ENCODE measurements around the gene MEIS1.

The MEIS1 gene

DNA sequence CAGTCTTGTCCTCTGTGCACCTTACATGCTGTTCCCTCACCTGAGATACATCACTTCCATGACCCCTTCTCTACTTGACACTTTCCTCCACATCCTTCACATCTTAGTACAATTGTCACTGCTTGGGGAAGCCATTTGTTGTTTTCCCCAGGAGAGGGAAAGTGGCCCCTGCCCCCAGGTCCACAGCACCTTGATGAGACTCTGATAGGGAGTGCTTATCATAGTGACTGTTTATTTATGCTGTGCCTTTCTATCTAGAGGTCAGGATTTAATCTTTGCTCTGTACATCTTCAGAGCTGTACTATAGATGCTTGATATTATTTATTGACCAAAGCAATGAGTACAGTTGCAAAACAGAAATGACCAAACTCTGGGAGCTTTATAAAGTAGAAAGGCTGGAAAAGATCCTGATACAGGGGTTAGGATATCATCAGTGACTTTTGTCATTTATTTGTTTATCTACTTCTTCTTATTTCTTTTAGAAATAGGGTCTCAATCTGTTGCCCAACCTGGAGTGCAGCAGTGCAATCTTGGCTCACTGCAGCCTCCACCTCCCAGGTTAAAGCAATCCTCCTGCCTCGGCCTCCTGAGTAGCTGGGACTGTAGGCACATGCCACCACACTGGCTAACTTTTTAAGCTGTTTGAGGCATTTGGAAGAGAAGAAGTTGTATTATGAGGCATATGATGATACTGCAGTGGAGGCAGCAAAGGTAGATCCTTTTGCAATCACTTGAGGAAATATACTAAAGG is 94.2 kb downstream of the MEIS1 start:
- TF ChIP-seq ZNF274 (IDR thresholded peaks at IDR 0.05; ENCODE audit: low read depth, low read length): no peak
- no peak overlapping the region for H3K4me3 ChIP-seq (ENCODE audit: low read length)

DNA sequence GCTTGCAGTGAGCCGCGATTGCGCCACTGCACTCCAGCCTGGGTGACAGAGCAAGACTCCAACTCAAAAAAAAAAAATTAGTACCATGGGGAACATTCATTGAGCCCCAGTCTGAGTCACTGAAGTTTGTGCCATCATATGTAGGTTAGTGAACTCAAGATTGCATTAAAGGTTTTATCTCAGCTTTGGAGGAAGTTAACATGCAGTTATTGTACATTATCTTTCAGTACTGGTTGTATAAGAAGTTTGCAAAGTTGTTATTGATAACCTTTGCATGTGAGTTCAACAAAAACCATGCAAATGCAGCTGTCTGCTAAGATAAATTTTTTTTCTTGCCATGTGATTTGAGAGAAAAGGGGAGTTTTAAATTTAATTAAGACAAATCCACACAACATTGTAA is 95.7 kb downstream of the MEIS1 start:
- no peak for TF ChIP-seq ZNF274 (IDR thresholded peaks at IDR 0.05; ENCODE audit: low read depth, low read length)
- H3K4me3 ChIP-seq (ENCODE audit: low read length): no peak overlapping the region

DNA sequence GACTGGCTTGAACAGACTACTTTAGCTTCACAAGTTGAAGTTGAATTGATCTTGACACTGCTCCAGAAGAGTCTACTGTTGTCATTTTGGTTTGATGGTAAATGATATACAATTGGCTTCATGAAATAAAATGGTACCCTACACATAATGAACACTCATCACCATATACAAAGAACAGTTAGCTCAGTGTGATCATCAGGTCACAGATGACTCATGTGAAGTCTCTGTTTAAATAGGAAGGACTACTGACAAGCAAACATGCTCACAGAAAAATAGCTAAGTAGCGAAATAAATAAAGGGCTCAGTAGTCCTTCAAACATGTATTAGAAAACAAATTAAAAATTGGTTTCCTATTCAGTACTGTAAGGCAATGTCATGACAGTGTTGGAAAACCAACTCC is 96.2 kb downstream of the MEIS1 start:
- TF ChIP-seq ZNF274 (IDR thresholded peaks at IDR 0.05; ENCODE audit: low read depth, low read length): no peak
- no peak overlapping the region for H3K4me3 ChIP-seq (ENCODE audit: low read length)

DNA sequence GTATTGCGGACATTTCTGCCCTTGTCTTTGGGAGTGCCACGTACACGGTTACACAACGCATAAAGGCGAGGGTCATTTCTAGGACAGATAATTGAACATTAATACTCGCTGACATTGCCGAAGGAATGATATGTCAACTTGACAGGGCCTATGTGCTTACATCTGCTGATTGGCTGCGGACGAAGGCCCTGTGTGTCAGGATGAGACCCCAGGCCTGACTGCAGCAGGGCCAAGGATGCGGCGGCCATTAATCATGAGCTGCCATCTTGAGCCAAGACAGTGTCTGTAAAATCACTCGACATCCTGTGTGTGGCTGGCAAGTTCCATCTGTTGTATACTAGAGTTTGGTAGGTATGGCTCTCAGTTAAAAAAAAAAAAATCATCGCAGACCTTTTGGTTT is 96.6 kb downstream of the MEIS1 start:
- H3K4me3 ChIP-seq (ENCODE audit: low read length): no peak overlapping the region
- TF ChIP-seq ZNF274 (IDR thresholded peaks at IDR 0.05; ENCODE audit: low read depth, low read length): no peak

DNA sequence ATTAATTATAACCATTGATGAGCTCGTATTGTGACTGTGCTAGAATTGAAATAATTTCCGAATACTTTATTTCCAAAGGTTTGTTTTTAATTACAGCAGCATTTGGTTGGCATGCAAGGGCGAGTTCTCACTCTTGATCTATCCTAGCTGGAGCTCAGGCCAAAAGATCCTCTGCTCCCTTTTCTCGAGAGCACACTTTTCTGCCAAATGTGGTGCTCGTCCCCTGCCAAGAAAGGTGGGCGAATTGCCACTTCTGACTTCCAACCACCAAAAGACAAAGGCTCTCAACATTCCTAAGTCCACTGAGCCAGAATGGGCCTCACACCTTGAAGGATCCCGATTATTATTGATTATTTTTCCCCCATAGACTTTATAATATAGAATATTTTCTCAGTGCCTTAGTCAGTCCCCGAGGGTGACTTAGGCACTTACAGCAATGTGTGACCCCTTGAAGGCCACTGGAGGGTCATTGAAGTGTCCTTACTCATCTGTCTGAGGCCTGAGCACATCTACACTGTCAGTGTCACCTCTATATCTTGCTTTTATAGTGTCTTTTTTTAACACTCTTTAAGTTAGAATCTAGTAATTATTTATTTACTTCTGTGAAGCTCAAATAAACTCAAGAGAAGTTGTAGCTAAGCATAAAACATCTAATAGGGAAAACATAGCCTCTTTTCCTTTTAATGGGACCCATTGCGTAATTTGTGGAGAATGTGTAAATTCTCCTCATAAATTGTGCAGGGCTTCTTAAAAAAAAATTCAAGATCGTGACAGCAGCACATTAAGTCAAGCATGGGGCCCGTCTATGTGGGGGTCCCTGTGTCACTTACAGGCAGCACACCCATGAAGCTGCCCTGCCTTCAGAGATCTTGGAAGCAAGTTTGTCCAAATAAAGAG is 98.3 kb downstream of the MEIS1 start:
- no peak for TF ChIP-seq ZNF274 (IDR thresholded peaks at IDR 0.05; ENCODE audit: low read depth, low read length)
- H3K4me3 ChIP-seq (ENCODE audit: low read length): no peak overlapping the region

DNA sequence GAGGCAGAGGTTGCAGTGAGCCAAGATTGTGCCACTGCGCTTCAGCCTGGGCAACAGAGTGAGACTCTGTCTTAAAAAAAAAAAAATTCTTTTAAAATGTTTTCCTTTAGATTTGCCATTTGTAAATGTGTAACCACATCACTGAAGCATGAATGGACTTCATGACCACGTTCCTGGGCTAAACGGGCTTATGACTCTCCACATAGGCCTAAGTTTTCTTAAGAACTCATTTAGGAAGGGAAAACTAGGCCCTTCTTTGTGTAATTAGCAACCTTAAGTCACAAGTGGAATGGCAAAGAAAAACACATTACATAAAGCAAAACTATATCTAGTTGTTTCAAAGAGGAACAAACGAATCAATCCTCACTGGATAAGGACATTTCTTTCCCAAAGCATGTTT is 99.5 kb downstream of the MEIS1 start:
- TF ChIP-seq ZNF274 (IDR thresholded peaks at IDR 0.05; ENCODE audit: low read depth, low read length): no peak
- H3K4me3 ChIP-seq (ENCODE audit: low read length): no peak overlapping the region

DNA sequence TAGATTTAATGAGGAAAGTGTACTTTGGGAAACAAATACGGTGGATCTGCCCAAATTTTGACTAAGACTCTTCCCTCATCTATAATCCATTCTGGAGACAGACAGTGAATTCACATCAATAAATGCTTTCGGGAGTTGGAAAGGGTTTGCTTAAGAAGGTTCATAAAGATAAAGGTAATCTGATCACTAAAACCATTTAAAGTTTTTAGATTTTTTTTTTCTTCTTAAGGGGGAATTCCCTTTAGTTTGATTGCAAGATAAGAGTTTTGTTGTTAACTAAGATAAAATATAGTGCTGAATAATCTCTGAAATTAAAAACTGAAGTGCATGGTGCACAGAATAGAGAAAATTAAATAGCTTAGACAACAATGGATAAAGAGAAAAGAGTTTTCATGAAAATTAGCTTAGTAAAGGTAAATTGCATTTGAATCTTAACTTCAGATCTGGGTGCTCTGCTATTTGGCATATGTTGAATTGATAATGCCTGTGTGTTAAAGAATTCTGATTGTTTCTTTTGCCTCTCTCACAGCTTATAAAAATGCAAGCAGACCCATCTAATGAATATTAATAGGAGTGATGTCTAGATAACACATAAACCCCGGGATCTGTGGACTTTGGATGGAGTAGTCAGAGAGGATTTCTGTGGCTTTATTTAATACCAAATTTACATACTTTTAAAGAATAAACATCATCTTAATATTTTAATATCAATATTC is 100.8 kb downstream of the MEIS1 start:
- no peak for TF ChIP-seq ZNF274 (IDR thresholded peaks at IDR 0.05; ENCODE audit: low read depth, low read length)
- H3K4me3 ChIP-seq (ENCODE audit: low read length): no peak overlapping the region

DNA sequence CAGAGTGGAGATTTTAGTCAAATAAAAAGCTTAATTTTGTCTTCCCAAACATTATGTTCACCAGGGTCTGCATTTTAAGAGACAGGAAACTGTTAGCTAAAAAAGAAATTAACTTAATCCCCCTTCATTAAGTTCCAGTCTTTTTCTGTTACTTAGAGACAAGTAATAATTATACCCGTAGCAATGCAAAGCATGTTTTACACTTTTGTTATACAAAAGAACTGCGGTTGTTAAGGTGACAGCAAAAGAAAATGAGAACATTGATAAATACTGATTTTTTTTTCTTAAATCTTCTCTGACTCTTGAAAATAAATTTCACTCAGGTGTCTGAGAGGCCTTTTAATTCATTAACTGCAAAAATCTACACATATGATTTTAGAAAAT is 101.4 kb downstream of the MEIS1 start:
- no peak for TF ChIP-seq ZNF274 (IDR thresholded peaks at IDR 0.05; ENCODE audit: low read depth, low read length)

DNA sequence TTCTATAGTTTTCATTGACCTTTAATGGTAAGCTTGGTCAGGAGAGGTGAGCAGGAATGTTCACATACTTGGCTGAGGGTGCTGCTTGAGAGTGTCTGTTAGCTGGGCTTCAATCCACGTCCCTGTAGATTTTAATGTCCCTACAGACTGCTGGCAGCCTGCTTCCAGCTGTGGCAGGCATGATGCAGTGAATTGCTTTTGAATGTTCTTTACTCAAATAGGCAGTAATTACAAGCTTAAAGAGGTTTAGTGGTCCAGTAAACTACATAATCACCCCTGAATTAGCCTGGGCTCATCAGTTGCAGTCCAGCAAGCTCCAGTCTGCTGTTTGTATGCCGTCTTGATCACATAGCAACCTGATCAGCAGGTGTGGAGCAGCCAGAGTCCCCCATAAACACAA is 102.1 kb downstream of the MEIS1 start:
- H3K4me3 ChIP-seq (ENCODE audit: low read length): no peak overlapping the region
- TF ChIP-seq ZNF274 (IDR thresholded peaks at IDR 0.05; ENCODE audit: low read depth, low read length): no peak

More for the DNA sequence above, 101.4 kb downstream of the MEIS1 start:
- H3K4me3 ChIP-seq (ENCODE audit: low read length): no peak overlapping the region

DNA sequence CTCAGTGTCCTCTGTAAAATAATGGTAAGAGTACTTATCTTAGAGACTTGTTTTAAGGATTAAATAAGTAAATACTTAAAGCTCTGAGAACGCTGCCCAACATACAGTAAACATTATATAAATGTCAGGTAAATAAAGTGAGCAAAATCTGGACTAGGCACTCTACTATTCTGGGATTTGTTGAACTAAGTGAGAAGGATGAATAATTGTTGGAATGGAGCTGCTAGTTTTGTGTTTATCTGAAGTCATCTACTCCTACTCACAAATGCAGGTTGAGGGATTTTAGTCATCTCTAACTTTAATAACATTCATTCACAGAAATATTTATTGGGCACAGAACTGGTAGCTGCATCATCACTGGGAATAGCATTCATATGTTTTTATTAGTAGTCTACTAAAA is 103.4 kb downstream of the MEIS1 start:
- no peak overlapping the region for H3K4me3 ChIP-seq (ENCODE audit: low read length)
- TF ChIP-seq ZNF274 (IDR thresholded peaks at IDR 0.05; ENCODE audit: low read depth, low read length): no peak

DNA sequence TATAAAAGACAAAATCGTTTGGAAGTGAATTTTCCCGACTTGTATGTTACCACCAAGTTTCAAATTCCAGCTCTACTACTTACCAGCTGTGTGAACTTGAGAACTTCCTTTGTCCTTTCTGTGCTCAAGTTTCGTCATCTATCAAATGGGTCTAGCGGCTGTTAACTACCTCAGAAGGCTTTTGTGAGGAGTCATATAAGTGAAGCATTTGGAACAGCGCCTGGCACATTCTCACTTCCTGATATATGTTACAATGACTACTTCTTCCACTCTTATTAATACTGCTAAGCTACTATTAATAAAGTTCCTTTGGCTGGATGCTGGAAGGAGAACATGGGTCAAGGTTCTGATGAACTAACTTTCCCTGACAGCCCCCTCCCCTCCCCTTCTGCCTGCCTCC is 104.5 kb downstream of the MEIS1 start:
- no peak for TF ChIP-seq ZNF274 (IDR thresholded peaks at IDR 0.05; ENCODE audit: low read depth, low read length)
- no peak overlapping the region for H3K4me3 ChIP-seq (ENCODE audit: low read length)

DNA sequence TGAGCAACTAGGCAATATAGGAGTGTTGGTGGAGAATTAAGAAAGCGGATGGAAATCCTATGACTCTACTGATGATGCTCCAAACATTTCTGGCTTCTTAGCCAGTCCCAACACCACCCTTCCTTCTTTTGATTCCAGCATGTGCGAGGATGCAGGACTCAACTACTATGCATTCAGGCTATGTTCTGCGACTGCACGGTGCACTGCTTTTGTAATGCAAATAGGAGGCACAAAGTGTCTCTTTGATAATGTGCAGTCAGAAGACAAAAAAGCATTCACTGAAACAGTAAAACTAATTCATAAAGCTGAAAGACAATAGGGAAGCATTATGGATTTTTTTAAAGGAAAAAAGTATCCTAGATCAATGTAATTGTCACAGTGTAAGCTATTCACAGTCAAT is 106.7 kb downstream of the MEIS1 start:
- TF ChIP-seq ZNF274 (IDR thresholded peaks at IDR 0.05; ENCODE audit: low read depth, low read length): no peak
- no peak overlapping the region for H3K4me3 ChIP-seq (ENCODE audit: low read length)

DNA sequence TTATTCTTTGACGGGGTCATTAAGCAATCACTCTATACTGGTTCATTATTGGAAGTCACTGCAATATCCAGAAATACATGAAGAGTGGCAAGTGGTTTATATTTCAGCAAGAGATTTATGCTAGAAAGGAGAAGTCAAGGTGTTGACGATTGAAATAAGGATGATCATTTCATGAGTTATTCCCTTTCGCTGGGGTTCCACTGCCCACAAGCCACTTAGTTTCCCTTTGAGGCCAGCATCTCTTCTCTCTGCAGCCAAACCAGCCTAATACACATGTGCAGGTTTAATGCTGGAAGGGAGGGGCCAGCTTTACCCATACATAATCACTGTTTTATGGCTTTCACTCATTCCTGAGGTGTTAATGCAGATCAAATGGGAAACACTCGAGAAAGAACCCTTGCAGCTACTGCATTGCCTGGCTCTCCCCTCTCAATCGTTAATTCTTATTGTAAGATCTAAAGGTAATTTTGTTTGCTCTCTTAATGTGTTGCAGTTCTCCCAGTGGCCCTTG is 108.4 kb downstream of the MEIS1 start:
- TF ChIP-seq ZNF274 (IDR thresholded peaks at IDR 0.05; ENCODE audit: low read depth, low read length): no peak
- no peak overlapping the region for H3K4me3 ChIP-seq (ENCODE audit: low read length)

DNA sequence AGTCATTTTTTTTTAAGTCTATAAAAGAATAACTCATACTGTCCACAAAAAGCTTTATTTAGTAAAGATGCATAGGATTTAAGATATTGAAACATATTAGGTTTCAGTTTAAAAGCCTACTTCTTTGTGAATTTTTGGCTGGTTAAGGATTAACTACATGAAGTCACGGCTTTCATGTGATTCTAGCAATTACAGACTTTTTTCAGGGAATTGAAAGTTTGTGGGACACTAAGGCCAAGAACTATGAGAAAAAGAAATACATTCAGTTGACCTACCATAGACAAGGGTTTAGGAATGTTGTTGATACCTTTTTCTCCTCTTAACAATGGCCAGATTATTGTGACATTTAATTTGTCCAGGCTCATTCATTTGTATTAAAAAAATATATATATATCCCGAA is 109.3 kb downstream of the MEIS1 start:
- no peak overlapping the region for H3K4me3 ChIP-seq (ENCODE audit: low read length)
- no peak for TF ChIP-seq ZNF274 (IDR thresholded peaks at IDR 0.05; ENCODE audit: low read depth, low read length)
